ENCODE results near the gene CTIF. TPM values are rescaled to one million over a fixed set of nuclear protein-coding genes. Genes with fewer than 3 reads are reported as not detected.
A peak's percentile ranks its signal among the peaks of the same experiment; 100 is the strongest.

The CTIF gene
- polyA plus RNA-seq, 1 of the 3 experiments (the other 2 are of a cell fraction) = 47.2 TPM

DNA sequence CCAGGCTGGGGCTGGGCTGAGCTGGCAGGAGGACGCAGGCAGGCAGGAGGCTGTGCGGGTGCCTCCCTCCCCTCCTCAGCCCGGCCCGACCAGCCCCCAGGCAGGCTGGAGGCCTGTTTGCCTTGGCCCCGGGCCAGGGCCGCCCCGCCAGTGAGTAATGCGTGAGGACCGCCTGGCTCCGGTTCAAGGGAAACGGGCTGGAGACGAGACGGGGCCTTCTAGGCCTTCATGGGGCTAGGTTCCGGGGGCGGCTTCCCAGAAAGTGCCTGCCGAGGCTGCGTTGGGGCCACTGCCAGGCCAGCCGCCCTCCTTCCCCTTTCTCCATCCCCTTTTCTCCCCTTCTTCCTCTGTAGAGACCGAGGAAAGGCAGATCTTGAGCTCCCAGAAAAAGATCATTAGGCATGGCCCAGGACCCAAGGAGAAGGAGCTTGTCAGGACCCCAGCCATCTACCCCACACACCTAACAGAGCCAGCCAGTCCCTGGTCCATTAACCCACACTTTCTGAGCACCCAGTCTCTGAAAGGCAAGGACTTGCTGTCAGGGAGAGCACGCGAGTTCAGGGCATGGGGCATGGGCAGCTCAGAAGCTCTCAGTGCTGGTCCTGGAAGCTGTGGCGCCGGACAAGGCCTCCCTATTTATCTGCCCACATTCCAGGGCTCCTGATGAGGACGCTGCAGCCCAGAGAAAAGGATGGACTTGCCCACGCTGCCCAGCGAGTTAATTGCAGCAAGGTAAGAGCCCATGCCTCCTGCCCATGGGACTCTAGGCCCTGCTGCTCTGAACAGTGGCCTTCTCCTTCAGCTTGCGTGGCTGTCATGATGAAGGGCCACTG is 363.4 kb downstream of the CTIF start (continued):
- TF ChIP-seq TEAD4 (IDR thresholded peaks at IDR 0.05; ENCODE audit: borderline replicate concordance, insufficient read depth) = peak; percentile 96
- no peak for TF ChIP-seq EZH2phosphoT487 (IDR thresholded peaks at IDR 0.05; ENCODE audit: borderline replicate concordance, low read depth)
- peak; percentile 93 for TF ChIP-seq FOSL2 (IDR thresholded peaks at IDR 0.05; ENCODE audit: borderline replicate concordance, low read depth)
- TF ChIP-seq GATA2 (CRISPR knock-in tag; IDR thresholded peaks at IDR 0.05) = no peak
- TF ChIP-seq, protein P1, sequence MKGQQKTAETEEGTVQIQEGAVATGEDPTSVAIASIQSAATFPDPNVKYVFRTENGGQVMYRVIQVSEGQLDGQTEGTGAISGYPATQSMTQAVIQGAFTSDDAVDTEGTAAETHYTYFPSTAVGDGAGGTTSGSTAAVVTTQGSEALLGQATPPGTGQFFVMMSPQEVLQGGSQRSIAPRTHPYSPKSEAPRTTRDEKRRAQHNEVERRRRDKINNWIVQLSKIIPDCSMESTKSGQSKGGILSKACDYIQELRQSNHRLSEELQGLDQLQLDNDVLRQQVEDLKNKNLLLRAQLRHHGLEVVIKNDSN (IDR thresholded peaks at IDR 0.05; ENCODE audit: borderline replicate concordance, low read depth) = peak; percentile 21; the same call in 1 of the 2 replicates
- no peak for TF ChIP-seq CHD2 (IDR thresholded peaks at IDR 0.05; ENCODE audit: low read length, partially characterized antibody)
- TF ChIP-seq JUND (IDR thresholded peaks at IDR 0.05) = peak; percentile 88
- TF ChIP-seq, protein P2, sequence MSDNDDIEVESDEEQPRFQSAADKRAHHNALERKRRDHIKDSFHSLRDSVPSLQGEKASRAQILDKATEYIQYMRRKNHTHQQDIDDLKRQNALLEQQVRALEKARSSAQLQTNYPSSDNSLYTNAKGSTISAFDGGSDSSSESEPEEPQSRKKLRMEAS (IDR thresholded peaks at IDR 0.05; ENCODE audit: low read depth) = peak; percentile 77
- TF ChIP-seq MEF2A (IDR thresholded peaks at IDR 0.05; ENCODE audit: borderline replicate concordance, low read depth) = no peak; the same call in 1 of the 2 replicates
- TF ChIP-seq, protein P3, sequence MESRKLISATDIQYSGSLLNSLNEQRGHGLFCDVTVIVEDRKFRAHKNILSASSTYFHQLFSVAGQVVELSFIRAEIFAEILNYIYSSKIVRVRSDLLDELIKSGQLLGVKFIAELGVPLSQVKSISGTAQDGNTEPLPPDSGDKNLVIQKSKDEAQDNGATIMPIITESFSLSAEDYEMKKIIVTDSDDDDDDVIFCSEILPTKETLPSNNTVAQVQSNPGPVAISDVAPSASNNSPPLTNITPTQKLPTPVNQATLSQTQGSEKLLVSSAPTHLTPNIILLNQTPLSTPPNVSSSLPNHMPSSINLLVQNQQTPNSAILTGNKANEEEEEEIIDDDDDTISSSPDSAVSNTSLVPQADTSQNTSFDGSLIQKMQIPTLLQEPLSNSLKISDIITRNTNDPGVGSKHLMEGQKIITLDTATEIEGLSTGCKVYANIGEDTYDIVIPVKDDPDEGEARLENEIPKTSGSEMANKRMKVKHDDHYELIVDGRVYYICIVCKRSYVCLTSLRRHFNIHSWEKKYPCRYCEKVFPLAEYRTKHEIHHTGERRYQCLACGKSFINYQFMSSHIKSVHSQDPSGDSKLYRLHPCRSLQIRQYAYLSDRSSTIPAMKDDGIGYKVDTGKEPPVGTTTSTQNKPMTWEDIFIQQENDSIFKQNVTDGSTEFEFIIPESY (IDR thresholded peaks at IDR 0.05; ENCODE audit: borderline replicate concordance, low read depth) = peak; percentile 75; the same call in 1 of the 2 replicates
- TF ChIP-seq SIN3A (IDR thresholded peaks at IDR 0.05; ENCODE audit: borderline replicate concordance, low read depth, low read length) = peak; percentile 56; the same call in 1 of the 2 replicates
- no peak for TF ChIP-seq SMC3 (IDR thresholded peaks at IDR 0.05; ENCODE audit: low read depth, low read length)
- peak in 1 of 2 experiments; percentile 98; a peak in 2 of 4 replicates for TF ChIP-seq EP300 (IDR thresholded peaks at IDR 0.05; ENCODE audit: borderline replicate concordance in 1 of 2, low read depth in 1 of 2, low read length in 1 of 2)
- TF ChIP-seq RCOR1 (IDR thresholded peaks at IDR 0.05; ENCODE audit: low read length) = no peak
- TF ChIP-seq NRF1 (IDR thresholded peaks at IDR 0.05; ENCODE audit: low read depth, low read length) = no peak
- TF ChIP-seq RFX5 (IDR thresholded peaks at IDR 0.05; ENCODE audit: low read length) = no peak
- TF ChIP-seq FOXM1 (IDR thresholded peaks at IDR 0.05; ENCODE audit: low read depth) = 0 out of 2 replicates have a peak, but pooled peaks have one; percentile 26
- peak; percentile 95 for TF ChIP-seq TCF12 (IDR thresholded peaks at IDR 0.05)
- TF ChIP-seq NFIC (IDR thresholded peaks at IDR 0.05; ENCODE audit: borderline replicate concordance) = peak; percentile 100

All from SK-N-SH (cell line).